GM23338 (cell line): ENCODE results near the gene LYST.

ENCODE experiments used
- CREB1 ChIP-seq: fragments of 250-450 bp; sonication (Bioruptor Pico); IDR thresholded peaks from 2 replicates; pipeline ENCODE4 v1.5.0; 2020; ENCODE audit warnings: low read depth, mild to moderate bottlenecking, moderate library complexity
- EZH2 ChIP-seq: fragments of 200-600 bp; sonication (generic); IDR thresholded peaks from one replicate; pipeline ENCODE4 v1.8.0; 2017; ENCODE audit warnings: antibody characterized with exemption, mild to moderate bottlenecking, low read depth; ENCODE audit not compliant: unreplicated experiment
- EZH2phosphoT487 ChIP-seq: fragments of 200-600 bp; sonication (generic); IDR thresholded peaks from one replicate; pipeline ENCODE4 v1.8.1; 2018; ENCODE audit warnings: antibody characterized with exemption; ENCODE audit not compliant: unreplicated experiment
- JUNB ChIP-seq: IDR thresholded peaks from one replicate; pipeline ENCODE4 v1.6.1; 2016; ENCODE audit warnings: antibody characterized with exemption; ENCODE audit not compliant: unreplicated experiment
- POLR2AphosphoS5 ChIP-seq: IDR thresholded peaks from 2 replicates; pipeline ENCODE4 v1.6.1; 2016; ENCODE audit warnings: antibody characterized with exemption, low read depth
- REST ChIP-seq: IDR thresholded peaks from one replicate; pipeline ENCODE4 v1.6.1; 2018; ENCODE audit warnings: antibody characterized with exemption; ENCODE audit not compliant: unreplicated experiment
- ZNF114 ChIP-seq: fragments of 250-450 bp; sonication (Bioruptor Pico); IDR thresholded peaks from 2 replicates; pipeline ENCODE4 v1.5.0; 2020; ENCODE audit warnings: mild to moderate bottlenecking, moderate library complexity
- ZNF331 ChIP-seq: fragments of 250-450 bp; sonication (Bioruptor Pico); IDR thresholded peaks from 2 replicates; pipeline ENCODE4 v1.5.0; 2020; ENCODE audit warnings: low read depth, mild to moderate bottlenecking, moderate library complexity
- TF ChIP-seq, protein P1 (sequence below), 2 experiments: fragments of 200-600 bp in 1 of 2; sonication (generic) in 1 of 2; conservative IDR thresholded peaks; 2 replicates each; pipeline versions ENCODE4 v1.5.1 to v1.6.1; 2016 to 2017; ENCODE audit warnings: antibody characterized with exemption in 2 of 2, low read depth in 2 of 2, mild to moderate bottlenecking in 2 of 2, moderate library complexity in 1 of 2
- TF ChIP-seq, protein P2 (sequence below): IDR thresholded peaks from 2 replicates; pipeline ENCODE4 v1.6.1; 2016; ENCODE audit warnings: antibody characterized with exemption

DNA sequence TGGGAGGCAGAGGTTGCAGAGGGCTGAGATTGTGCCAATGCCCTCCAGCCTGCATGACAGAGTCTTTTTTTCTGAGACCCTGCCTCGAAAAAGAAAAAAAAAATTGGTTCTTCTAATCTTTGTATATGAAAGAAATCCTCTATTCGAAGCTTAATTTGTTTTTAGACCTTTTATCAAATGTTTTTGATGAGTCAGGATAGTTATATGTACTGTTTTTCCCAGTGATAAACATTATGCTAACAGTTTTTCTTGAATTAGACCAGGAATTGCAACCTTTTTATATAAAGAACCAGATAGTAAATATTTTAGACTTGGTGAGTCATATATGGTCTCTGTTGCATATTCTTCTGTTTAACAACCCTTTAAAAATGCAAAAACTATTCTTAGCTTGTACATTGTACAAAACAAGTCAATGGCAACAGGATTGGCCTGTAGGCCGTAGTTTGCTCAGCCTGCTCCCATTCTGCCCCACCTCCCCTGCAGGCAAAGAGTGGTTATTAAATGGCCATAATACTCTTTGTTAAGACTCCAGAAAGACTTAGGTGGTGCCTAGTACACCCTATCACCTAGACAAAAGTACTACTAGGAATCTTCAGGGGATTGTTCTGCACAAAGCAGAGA, 45.2 kb downstream of the LYST start:
- TF ChIP-seq, protein P1, sequence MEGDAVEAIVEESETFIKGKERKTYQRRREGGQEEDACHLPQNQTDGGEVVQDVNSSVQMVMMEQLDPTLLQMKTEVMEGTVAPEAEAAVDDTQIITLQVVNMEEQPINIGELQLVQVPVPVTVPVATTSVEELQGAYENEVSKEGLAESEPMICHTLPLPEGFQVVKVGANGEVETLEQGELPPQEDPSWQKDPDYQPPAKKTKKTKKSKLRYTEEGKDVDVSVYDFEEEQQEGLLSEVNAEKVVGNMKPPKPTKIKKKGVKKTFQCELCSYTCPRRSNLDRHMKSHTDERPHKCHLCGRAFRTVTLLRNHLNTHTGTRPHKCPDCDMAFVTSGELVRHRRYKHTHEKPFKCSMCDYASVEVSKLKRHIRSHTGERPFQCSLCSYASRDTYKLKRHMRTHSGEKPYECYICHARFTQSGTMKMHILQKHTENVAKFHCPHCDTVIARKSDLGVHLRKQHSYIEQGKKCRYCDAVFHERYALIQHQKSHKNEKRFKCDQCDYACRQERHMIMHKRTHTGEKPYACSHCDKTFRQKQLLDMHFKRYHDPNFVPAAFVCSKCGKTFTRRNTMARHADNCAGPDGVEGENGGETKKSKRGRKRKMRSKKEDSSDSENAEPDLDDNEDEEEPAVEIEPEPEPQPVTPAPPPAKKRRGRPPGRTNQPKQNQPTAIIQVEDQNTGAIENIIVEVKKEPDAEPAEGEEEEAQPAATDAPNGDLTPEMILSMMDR (conservative IDR thresholded peaks at IDR 0.05; ENCODE audit: low read depth in 2 of 2), result 0 out of 4 replicates have a peak, but pooled peaks of 1 of the 2 experiments have one; percentile 7
- TF ChIP-seq JUNB (no peak), EZH2 (no peak), ZNF114 (no peak), EZH2phosphoT487 (no peak), REST (no peak), POLR2AphosphoS5 (no peak), ZNF331 (no peak), CREB1 (CRISPR knock-in tag) (no peak)
- TF ChIP-seq, protein P2, sequence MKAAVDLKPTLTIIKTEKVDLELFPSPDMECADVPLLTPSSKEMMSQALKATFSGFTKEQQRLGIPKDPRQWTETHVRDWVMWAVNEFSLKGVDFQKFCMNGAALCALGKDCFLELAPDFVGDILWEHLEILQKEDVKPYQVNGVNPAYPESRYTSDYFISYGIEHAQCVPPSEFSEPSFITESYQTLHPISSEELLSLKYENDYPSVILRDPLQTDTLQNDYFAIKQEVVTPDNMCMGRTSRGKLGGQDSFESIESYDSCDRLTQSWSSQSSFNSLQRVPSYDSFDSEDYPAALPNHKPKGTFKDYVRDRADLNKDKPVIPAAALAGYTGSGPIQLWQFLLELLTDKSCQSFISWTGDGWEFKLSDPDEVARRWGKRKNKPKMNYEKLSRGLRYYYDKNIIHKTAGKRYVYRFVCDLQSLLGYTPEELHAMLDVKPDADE, result no peak
